Loucy (cell line): ENCODE results near the gene LMO7.

Source experiments
- EZH2phosphoT487 ChIP-seq: fragments of 200-600 bp; IDR thresholded peaks from 2 replicates; pipeline ENCODE4 v1.6.1; 2018; ENCODE audit warnings: antibody characterized with exemption, mild to moderate bottlenecking, moderate library complexity, borderline replicate concordance
- TF ChIP-seq, protein P1 (sequence below): fragments of 200-600 bp; sonication (generic); conservative IDR thresholded peaks from 2 replicates; pipeline ENCODE4 v1.5.1; 2014; ENCODE audit warnings: mild to moderate bottlenecking, antibody characterized with exemption, low read length

GRCh38 chr13:75770592-75771011 is 134.5 kb downstream of the LMO7 start:
- TF ChIP-seq, protein P1, sequence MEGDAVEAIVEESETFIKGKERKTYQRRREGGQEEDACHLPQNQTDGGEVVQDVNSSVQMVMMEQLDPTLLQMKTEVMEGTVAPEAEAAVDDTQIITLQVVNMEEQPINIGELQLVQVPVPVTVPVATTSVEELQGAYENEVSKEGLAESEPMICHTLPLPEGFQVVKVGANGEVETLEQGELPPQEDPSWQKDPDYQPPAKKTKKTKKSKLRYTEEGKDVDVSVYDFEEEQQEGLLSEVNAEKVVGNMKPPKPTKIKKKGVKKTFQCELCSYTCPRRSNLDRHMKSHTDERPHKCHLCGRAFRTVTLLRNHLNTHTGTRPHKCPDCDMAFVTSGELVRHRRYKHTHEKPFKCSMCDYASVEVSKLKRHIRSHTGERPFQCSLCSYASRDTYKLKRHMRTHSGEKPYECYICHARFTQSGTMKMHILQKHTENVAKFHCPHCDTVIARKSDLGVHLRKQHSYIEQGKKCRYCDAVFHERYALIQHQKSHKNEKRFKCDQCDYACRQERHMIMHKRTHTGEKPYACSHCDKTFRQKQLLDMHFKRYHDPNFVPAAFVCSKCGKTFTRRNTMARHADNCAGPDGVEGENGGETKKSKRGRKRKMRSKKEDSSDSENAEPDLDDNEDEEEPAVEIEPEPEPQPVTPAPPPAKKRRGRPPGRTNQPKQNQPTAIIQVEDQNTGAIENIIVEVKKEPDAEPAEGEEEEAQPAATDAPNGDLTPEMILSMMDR = no peak
- TF ChIP-seq EZH2phosphoT487 = no peak
